Endothelial cell of umbilical vein (primary cell): ENCODE measurements around the gene SLC1A3. TPM values are rescaled to one million over a fixed set of nuclear protein-coding genes. Genes with fewer than 3 reads are reported as not detected.
"Not testable (repeated sequence)": the region's sequence is repeated elsewhere in the genome, so short reads cannot be mapped to it uniquely, and the experiment has no call there.

Experiments used
- BruUV-seq: library from RNA; stranded (reverse); fragments of 400-500 nt; replicated peaks from 2 replicates; lab custom pipeline; 2021; lab: Mats Ljungman, UMichigan
- CTCF ChIA-PET: fragments of 300-600, 350-600 bp; sonication (Branson Sonifier 250); formaldehyde crosslinking; loops from one replicate; lab custom pipeline; 2021; ENCODE audit warnings: antibody characterized with exemption, inconsistent platforms; lab: Charles Lee
- POLR2A ChIA-PET: fragments of 300-600, 350-600 bp; sonication (Branson Sonifier 250); formaldehyde crosslinking; loops from one replicate; lab custom pipeline; 2021; ENCODE audit warnings: antibody characterized with exemption, inconsistent platforms; lab: Charles Lee
- DNase-seq: peaks from one replicate; pipeline ENCODE4 v3.0.0-alpha.2; 2011; ENCODE audit warnings: low read depth, low spot score
- FAIRE-seq: peaks from 2 replicates; lab custom pipeline; 2011; peaks lifted over from hg19 to GRCh38; lab: Jason Lieb, UNC
- H2AFZ ChIP-seq: 2 replicates; pipeline ENCODE4 v1.6.0; 2012; ENCODE audit warnings: low read depth, low read length, control low read depth, inconsistent platforms
- H3K27ac ChIP-seq: 2 replicates; pipeline ENCODE4 v1.5.1; 2011; ENCODE audit warnings: low read depth, mild to moderate bottlenecking, control low read depth, low read length, moderate library complexity; ENCODE audit not compliant: insufficient read depth
- H3K27me3 ChIP-seq, 2 experiments: 2 replicates each; pipeline versions ENCODE4 v1.6.0 to v1.6.1; 2011; ENCODE audit warnings: low read length in 2 of 2, mixed read lengths in 1 of 2; ENCODE audit not compliant: control insufficient read depth in 2 of 2, insufficient read depth in 2 of 2
- H3K36me3 ChIP-seq, 2 experiments: 2 replicates in 1 of 2; 3 replicates in 1 of 2; pipeline ENCODE4 v1.5.1; 2011; ENCODE audit warnings: low read length in 2 of 2, mild to moderate bottlenecking in 1 of 2, moderate library complexity in 1 of 2; ENCODE audit not compliant: control insufficient read depth in 2 of 2, insufficient read depth in 2 of 2; ENCODE audit errors: extremely low read depth in 1 of 2
- H3K4me1 ChIP-seq: 3 replicates; pipeline ENCODE4 v1.5.1; 2011; ENCODE audit warnings: mild to moderate bottlenecking, low read length; ENCODE audit not compliant: control insufficient read depth, insufficient read depth; ENCODE audit errors: extremely low read depth
- H3K4me2 ChIP-seq: 2 replicates; pipeline ENCODE4 v1.6.1; 2011; ENCODE audit warnings: low read length, control low read depth, mixed read lengths; ENCODE audit not compliant: insufficient read depth
- H3K4me3 ChIP-seq, 3 experiments: fragments of 200-600 bp in 1 of 3; sonication (generic), shearing (Covaris generic) in 1 of 3; replicated peaks in 1 of 3; 2 replicates each; pipeline ENCODE4 v1.5.1; 2011 to 2016; ENCODE audit warnings: control low read depth in 3 of 3, low read length in 3 of 3, mild to moderate bottlenecking in 2 of 3, inconsistent platforms in 1 of 3, low read depth in 1 of 3, moderate library complexity in 1 of 3; ENCODE audit not compliant: insufficient read depth in 1 of 3
- H3K79me2 ChIP-seq: 2 replicates; pipeline ENCODE4 v1.6.0; 2012; ENCODE audit warnings: low read length, inconsistent platforms; ENCODE audit not compliant: control insufficient read depth, insufficient read depth
- H3K9ac ChIP-seq: replicated peaks from 2 replicates; pipeline ENCODE3; 2011; ENCODE audit warnings: low read length, control low read depth; ENCODE audit not compliant: insufficient read depth; ENCODE audit errors: extremely low read depth
- H3K9me1 ChIP-seq: replicated peaks from 3 replicates; pipeline ENCODE4 v1.6.0; 2011; ENCODE audit warnings: mild to moderate bottlenecking, low read length; ENCODE audit not compliant: control insufficient read depth, insufficient read depth; ENCODE audit errors: extremely low read depth
- H3K9me3 ChIP-seq: replicated peaks from 2 replicates; pipeline ENCODE4 v1.5.1; 2012; ENCODE audit warnings: low read length, inconsistent platforms; ENCODE audit not compliant: control insufficient read depth, insufficient read depth
- H4K20me1 ChIP-seq: replicated peaks from 2 replicates; pipeline ENCODE3; 2011; ENCODE audit warnings: mild to moderate bottlenecking, low read length; ENCODE audit not compliant: control insufficient read depth, insufficient read depth; ENCODE audit errors: extremely low read depth
- CTCF ChIP-seq, 2 donors: IDR thresholded peaks; 1 replicate in 1 of 2; 2 replicates in 1 of 2; pipeline ENCODE4 v1.5.1; 2011; ENCODE audit warnings: low read length in 2 of 2, mild to moderate bottlenecking in 2 of 2, moderate library complexity in 2 of 2, control low read depth in 1 of 2, inconsistent platforms in 1 of 2, low read depth in 1 of 2; ENCODE audit not compliant: insufficient read depth in 1 of 2; ENCODE audit errors: extremely low read depth in 1 of 2
- EZH2 ChIP-seq: IDR thresholded peaks from 2 replicates; pipeline ENCODE4 v1.6.1; 2012; ENCODE audit warnings: borderline replicate concordance, low read depth, mild to moderate bottlenecking, moderate library complexity, low read length, inconsistent platforms; ENCODE audit not compliant: severe bottlenecking
- FOS ChIP-seq: IDR thresholded peaks from 2 replicates; pipeline ENCODE4 v1.6.1; 2011; ENCODE audit warnings: mild to moderate bottlenecking, low read length, moderate library complexity, borderline replicate concordance; ENCODE audit not compliant: insufficient read depth
- GATA2 ChIP-seq: IDR thresholded peaks from 2 replicates; pipeline ENCODE4 v1.7.0; 2011; ENCODE audit warnings: low read depth, mild to moderate bottlenecking, moderate library complexity, mixed read lengths, low read length; ENCODE audit not compliant: insufficient read length, insufficient read depth
- JUN ChIP-seq: IDR thresholded peaks from 2 replicates; pipeline ENCODE4 v1.6.1; 2011; ENCODE audit warnings: borderline replicate concordance, low read depth; ENCODE audit not compliant: insufficient read length, insufficient read depth
- MAX ChIP-seq: IDR thresholded peaks from 2 replicates; pipeline ENCODE4 v1.6.1; 2011; ENCODE audit not compliant: insufficient read depth, insufficient read length
- MYC ChIP-seq: IDR thresholded peaks from one replicate; pipeline ENCODE4 v1.6.1; 2011; ENCODE audit warnings: mild to moderate bottlenecking, low read depth, low read length
- POLR2A ChIP-seq: IDR thresholded peaks from 2 replicates; pipeline ENCODE4 v1.6.1; 2012; ENCODE audit warnings: low read depth, mild to moderate bottlenecking, control low read depth, low read length
- POLR2AphosphoS5 ChIP-seq: IDR thresholded peaks from 2 replicates; pipeline ENCODE4 v1.6.1; 2012; ENCODE audit warnings: low read depth, mild to moderate bottlenecking, control low read depth, low read length, moderate library complexity; ENCODE audit not compliant: insufficient read depth
- dilution Hi-C: fragments of 300-500 bp; cut with MboI; formaldehyde crosslinking; loops from one replicate; pipeline ENCODE4 v1.15.0; 2019; ENCODE audit warnings: low sequenced_read_pairs; ENCODE audit not compliant: extremely low pct_ligation_motif_present
- intact Hi-C: fragments of 100-400 bp; cut with micrococcal nuclease; formaldehyde crosslinking; loops from one replicate; pipeline ENCODE4 v1.10.0; 2022
- polyA plus RNA-seq, 4 experiments: library from polyadenylated mRNA; depleted of rRNA in 3 of 4; stranded (reverse) in 3 of 4; unstranded in 1 of 4; fragments of >200 nt; gene quantifications; 2 replicates each; pipeline versions ENCODE4 v1.2.1 to v1.2.3, GENCODE V29; 2011 to 2012; ENCODE audit warnings: missing spikeins in 1 of 4
- total RNA-seq: library from RNA; stranded (reverse); gene quantifications from 2 replicates; pipeline ENCODE4 v1.2.3, GENCODE V29; 2021

The SLC1A3 gene
- total and polyA plus RNA-seq, 2 donors (not counting 3 experiments of a cell fraction or from before 2014, with no cell fraction given), result 0.36 TPM; not detected in 1

GRCh38 chr5:36643841-36644240 is 37.4 kb downstream of the SLC1A3 start:
- H4K20me1 ChIP-seq, H3K79me2 ChIP-seq, H3K9me1 ChIP-seq, POLR2A ChIA-PET, H3K36me3 ChIP-seq, CTCF ChIA-PET, H3K9me3 ChIP-seq, H3K4me1 ChIP-seq, H3K9ac ChIP-seq, DNase-seq, H3K4me3 ChIP-seq, H3K27ac ChIP-seq, H3K4me2 ChIP-seq, FAIRE-seq, dilution Hi-C loops, intact Hi-C loops, BruUV-seq, H3K27me3 ChIP-seq, H2AFZ ChIP-seq: not testable (repeated sequence)

- Histone ChIP-seq H3K79me2 (no peaks in the 10 kb centered on the region), H3K9ac (no peak overlapping the region), H2AFZ (no peak overlapping the region), H4K20me1 (no peaks in the 10 kb centered on the region), H3K27ac (no peak overlapping the region), H3K36me3 (no peaks in the 10 kb centered on the region), H3K9me1 (no peaks in the 10 kb centered on the region), H3K9me3 (no peaks in the 10 kb centered on the region), H3K27me3 (no peaks in the 10 kb centered on the region), H3K4me2 (no peak overlapping the region), H3K4me1 (no peaks in the 10 kb centered on the region), H3K4me3 (no peak overlapping the region)
- dilution Hi-C loops (no loop called here), intact Hi-C loops (no loop called here)
- CTCF ChIA-PET, result interaction anchor here (1.2 kb wide), 1 partner anchor 107 kb away, joined by 4 read pairs; no protein-coding TSS in a partner anchor
- BruUV-seq, result no TSS peak
- DNase-seq (no peak), FAIRE-seq (no peak)
- POLR2A ChIA-PET, result interaction anchor here (0.7 kb wide), 1 partner anchor 1198 kb away, joined by 10 read pairs; no protein-coding TSS in a partner anchor
- no peak for TF ChIP-seq POLR2AphosphoS5
- TF ChIP-seq JUN, result no peak
- TF ChIP-seq EZH2, result no peak
- TF ChIP-seq FOS, result no peak
- no peak for TF ChIP-seq GATA2
- no peak for TF ChIP-seq MAX
- TF ChIP-seq CTCF (IDR thresholded peaks at IDR 0.05; ENCODE audit: extremely low read depth in 1 of 2, insufficient read depth in 1 of 2, low read depth in 1 of 2, low read length in 2 of 2), result no peak
- no peak for TF ChIP-seq POLR2A
- TF ChIP-seq MYC, result no peak
Observed at GRCh38 chr5:36644727-36645126, 38.3 kb downstream of the SLC1A3 start.
